ENCODE measurements around the gene CDC34. TPM values are rescaled to one million over a fixed set of nuclear protein-coding genes. Genes with fewer than 3 reads are reported as not detected.

Gene CDC34
- total RNA-seq, 1 experiment from 2014 or later, result 80.5 TPM

GRCh38 chr19:517721-518597, 13.6 kb upstream of the CDC34 start:
- DNase-seq (ENCODE audit: low read depth, low spot score) (no peak), ATAC-seq (peak; percentile 19; the same call in 1 of the 2 replicates)
- intact Hi-C loops (cut with micrococcal nuclease; ENCODE audit: unreplicated experiment) (no loop called here), in situ Hi-C loops (cut with HindIII; ENCODE audit: low pct_unique_long_range_greater_than_20kb, low sequenced_read_pairs) (no loop called here)
- no peak overlapping the region for H3K4me3 ChIP-seq (ENCODE audit: low read depth in 2 of 2, low read length in 2 of 2)
- no peaks in the 10 kb centered on the region for H3K36me3 ChIP-seq (ENCODE audit: control insufficient read depth, insufficient read depth, low read length)
- POLR2A ChIA-PET, result no interaction called here
- TF ChIP-seq POLR2AphosphoS5 (IDR thresholded peaks at IDR 0.05; ENCODE audit: low read depth, low read length) (no peak), CTCF (IDR thresholded peaks at IDR 0.05) (no peak), SIN3A (IDR thresholded peaks at IDR 0.05; ENCODE audit: borderline replicate concordance, insufficient read depth, low read depth, low read length) (no peak), REST (IDR thresholded peaks at IDR 0.05; ENCODE audit: insufficient read depth in 1 of 2, low read depth in 2 of 2, low read length in 1 of 2) (no peak), TCF7L2 (IDR thresholded peaks at IDR 0.05; ENCODE audit: low read depth, low read length) (no peak)
- H3K9me3 ChIP-seq (ENCODE audit: control insufficient read depth, insufficient read depth, low read depth, low read length), result no peaks in the 10 kb centered on the region
- no peaks in the 10 kb centered on the region for H3K27me3 ChIP-seq (ENCODE audit: control insufficient read depth, insufficient read depth, low read length)
- H3K27ac ChIP-seq (ENCODE audit: low read length), result no peak overlapping the region
- CTCF ChIA-PET, result no interaction called here
- BruUV-seq (replicated peaks), result no TSS peak
- H3K4me1 ChIP-seq (ENCODE audit: control insufficient read depth, insufficient read depth, low read length), result peaks cover 4% of the 10 kb centered on the region; the same call in 1 of the 2 replicates

- intact Hi-C loops (cut with micrococcal nuclease; ENCODE audit: unreplicated experiment), result no loop called here
- CTCF ChIA-PET, result no interaction called here
These were observed 12.8 kb upstream of the CDC34 start for GRCh38 chr19:518598-519231.

More at GRCh38 chr19:518598-519231, 12.8 kb upstream of the CDC34 start:
- POLR2A ChIA-PET, result interaction anchor here (0.6 kb wide), 1 partner anchor 1308 kb away, joined by 3 read pairs; no protein-coding TSS in a partner anchor
- ATAC-seq (no peak; the same call in 1 of the 2 replicates), DNase-seq (ENCODE audit: low read depth, low spot score) (no peak)
- Histone ChIP-seq H3K4me1 (ENCODE audit: control insufficient read depth, insufficient read depth, low read length) (peaks cover 4% of the 10 kb centered on the region; the same call in 1 of the 2 replicates), H3K9me3 (ENCODE audit: control insufficient read depth, insufficient read depth, low read depth, low read length) (no peaks in the 10 kb centered on the region), H3K27me3 (ENCODE audit: control insufficient read depth, insufficient read depth, low read length) (no peaks in the 10 kb centered on the region), H3K4me3 (ENCODE audit: low read depth in 2 of 2, low read length in 2 of 2) (no peak overlapping the region), H3K27ac (ENCODE audit: low read length) (no peak overlapping the region), H3K36me3 (ENCODE audit: control insufficient read depth, insufficient read depth, low read length) (no peaks in the 10 kb centered on the region)
- in situ Hi-C loops (cut with HindIII; ENCODE audit: low pct_unique_long_range_greater_than_20kb, low sequenced_read_pairs), result no loop called here
- no TSS peak for BruUV-seq (replicated peaks)
- TF ChIP-seq CTCF (IDR thresholded peaks at IDR 0.05), result no peak
- TF ChIP-seq REST (IDR thresholded peaks at IDR 0.05; ENCODE audit: insufficient read depth in 1 of 2, low read depth in 2 of 2, low read length in 1 of 2), result no peak
- TF ChIP-seq TCF7L2 (IDR thresholded peaks at IDR 0.05; ENCODE audit: low read depth, low read length), result no peak
- TF ChIP-seq SIN3A (IDR thresholded peaks at IDR 0.05; ENCODE audit: borderline replicate concordance, insufficient read depth, low read depth, low read length), result no peak
- no peak for TF ChIP-seq POLR2AphosphoS5 (IDR thresholded peaks at IDR 0.05; ENCODE audit: low read depth, low read length)
